Loucy (cell line): ENCODE measurements around the gene FYB2.

ENCODE experiments used
- H2AFZ ChIP-seq: fragments of 200-600 bp; sonication (generic); 2 replicates; pipeline ENCODE4 v1.6.0; 2016; ENCODE audit warnings: antibody characterized with exemption, mild to moderate bottlenecking, low read length, moderate library complexity
- H3F3A ChIP-seq: fragments of 200-600 bp; 2 replicates; pipeline ENCODE4 v1.6.0; 2016; ENCODE audit warnings: antibody characterized with exemption, low read depth, mild to moderate bottlenecking
- H3K27me3 ChIP-seq: fragments of 200-600 bp; sonication (generic); 2 replicates; pipeline ENCODE4 v1.6.1; 2014; ENCODE audit warnings: low read length, mild to moderate bottlenecking; ENCODE audit not compliant: insufficient read depth, poor library complexity, severe bottlenecking
- H3K36me3 ChIP-seq: fragments of 200-600 bp; sonication (generic); 2 replicates; pipeline ENCODE4 v1.6.1; 2016; ENCODE audit warnings: low read length; ENCODE audit not compliant: insufficient read depth
- H3K4me1 ChIP-seq: fragments of 200-600 bp; sonication (generic); 2 replicates; pipeline ENCODE4 v1.5.1; 2014; ENCODE audit warnings: low read length, mild to moderate bottlenecking; ENCODE audit not compliant: insufficient read depth, poor library complexity, severe bottlenecking
- H3K4me2 ChIP-seq: fragments of 200-600 bp; sonication (generic); 2 replicates; pipeline ENCODE4 v1.6.0; 2014; ENCODE audit warnings: antibody characterized with exemption, low read length, low read depth, mild to moderate bottlenecking; ENCODE audit not compliant: poor library complexity, severe bottlenecking
- H3K4me3 ChIP-seq: fragments of 200-600 bp; sonication (generic); 2 replicates; pipeline ENCODE4 v1.5.1; 2014; ENCODE audit warnings: low read length, mild to moderate bottlenecking, mixed read lengths; ENCODE audit not compliant: poor library complexity, severe bottlenecking
- H3K79me2 ChIP-seq: fragments of 200-600 bp; sonication (generic); 2 replicates; pipeline ENCODE4 v1.6.1; 2014; ENCODE audit warnings: low read length; ENCODE audit not compliant: insufficient read depth
- H3K9ac ChIP-seq: fragments of 200-600 bp; sonication (generic); 2 replicates; pipeline ENCODE4 v1.6.0; 2014; ENCODE audit warnings: mild to moderate bottlenecking, low read depth, low read length, moderate library complexity; ENCODE audit not compliant: poor library complexity, severe bottlenecking
- H3K9me2 ChIP-seq: fragments of 200-600 bp; sonication (generic); replicated peaks from 2 replicates; pipeline ENCODE4 v1.6.1; 2016; ENCODE audit warnings: low read depth, low read length, mixed read lengths
- H3K9me3 ChIP-seq: fragments of 200-600 bp; sonication (generic); 2 replicates; pipeline ENCODE4 v1.6.1; 2014; ENCODE audit warnings: mild to moderate bottlenecking, antibody characterized with exemption, low read length, low read depth; ENCODE audit not compliant: insufficient read depth
- H4K20me1 ChIP-seq: fragments of 200-600 bp; sonication (generic); 2 replicates; pipeline ENCODE4 v1.6.0; 2014; ENCODE audit warnings: antibody characterized with exemption, low read length, mild to moderate bottlenecking; ENCODE audit not compliant: insufficient read depth, poor library complexity, severe bottlenecking
- EZH2phosphoT487 ChIP-seq: fragments of 200-600 bp; IDR thresholded peaks from 2 replicates; pipeline ENCODE4 v1.6.1; 2018; ENCODE audit warnings: antibody characterized with exemption, mild to moderate bottlenecking, moderate library complexity, borderline replicate concordance
- TF ChIP-seq, protein P1 (sequence below): fragments of 200-600 bp; sonication (generic); conservative IDR thresholded peaks from 2 replicates; pipeline ENCODE4 v1.5.1; 2014; ENCODE audit warnings: mild to moderate bottlenecking, antibody characterized with exemption, low read length

FYB2 gene

DNA sequence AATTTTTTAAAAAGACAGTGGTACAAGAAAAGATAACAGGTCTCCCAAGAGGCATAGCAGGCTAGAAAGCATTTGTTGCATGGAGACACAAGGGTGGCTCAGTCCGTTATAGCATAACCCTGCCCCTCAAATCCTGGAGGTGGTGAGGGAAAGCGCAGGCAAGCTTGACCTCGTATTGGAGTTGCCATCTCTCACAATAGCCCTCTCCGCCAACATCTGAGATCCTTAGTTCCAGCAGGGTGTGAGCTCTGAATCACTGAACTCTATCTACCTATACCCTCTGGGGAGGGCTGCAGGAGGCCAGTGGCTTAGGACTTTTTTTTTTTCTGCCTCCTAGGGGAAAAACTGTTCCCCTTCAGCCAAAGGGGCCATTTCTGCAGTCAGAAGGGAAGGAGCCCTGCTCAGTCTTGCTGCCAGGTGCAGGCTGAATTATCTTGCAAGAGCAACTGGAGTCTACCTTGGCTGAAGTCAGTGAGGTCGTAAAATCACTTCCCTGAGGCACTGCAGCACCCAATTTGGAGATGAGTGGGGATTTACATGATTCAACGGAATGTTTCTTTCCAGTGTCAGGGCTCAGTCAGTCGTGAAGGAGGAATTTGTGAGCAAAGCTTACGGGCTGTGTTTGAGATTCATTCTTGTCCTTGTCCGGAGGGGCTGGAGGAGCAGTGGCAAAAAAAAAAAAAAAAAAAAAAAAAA lies 18.2 kb upstream of the FYB2 start:
- H3K4me1 ChIP-seq, result no peaks in the 10 kb centered on the region
- no peaks in the 10 kb centered on the region for H3K9me3 ChIP-seq
- no peak overlapping the region for H3K4me2 ChIP-seq
- no peaks in the 10 kb centered on the region for H3F3A ChIP-seq
- H3K79me2 ChIP-seq, result no peaks in the 10 kb centered on the region
- no peaks in the 10 kb centered on the region for H3K36me3 ChIP-seq
- no peaks in the 10 kb centered on the region for H3K9me2 ChIP-seq
- no peak overlapping the region for H3K9ac ChIP-seq
- no peaks in the 10 kb centered on the region for H4K20me1 ChIP-seq
- H3K27me3 ChIP-seq, result no peaks in the 10 kb centered on the region
- no peak overlapping the region for H2AFZ ChIP-seq
- H3K4me3 ChIP-seq, result no peak overlapping the region
- TF ChIP-seq EZH2phosphoT487, result no peak
- TF ChIP-seq, protein P1, sequence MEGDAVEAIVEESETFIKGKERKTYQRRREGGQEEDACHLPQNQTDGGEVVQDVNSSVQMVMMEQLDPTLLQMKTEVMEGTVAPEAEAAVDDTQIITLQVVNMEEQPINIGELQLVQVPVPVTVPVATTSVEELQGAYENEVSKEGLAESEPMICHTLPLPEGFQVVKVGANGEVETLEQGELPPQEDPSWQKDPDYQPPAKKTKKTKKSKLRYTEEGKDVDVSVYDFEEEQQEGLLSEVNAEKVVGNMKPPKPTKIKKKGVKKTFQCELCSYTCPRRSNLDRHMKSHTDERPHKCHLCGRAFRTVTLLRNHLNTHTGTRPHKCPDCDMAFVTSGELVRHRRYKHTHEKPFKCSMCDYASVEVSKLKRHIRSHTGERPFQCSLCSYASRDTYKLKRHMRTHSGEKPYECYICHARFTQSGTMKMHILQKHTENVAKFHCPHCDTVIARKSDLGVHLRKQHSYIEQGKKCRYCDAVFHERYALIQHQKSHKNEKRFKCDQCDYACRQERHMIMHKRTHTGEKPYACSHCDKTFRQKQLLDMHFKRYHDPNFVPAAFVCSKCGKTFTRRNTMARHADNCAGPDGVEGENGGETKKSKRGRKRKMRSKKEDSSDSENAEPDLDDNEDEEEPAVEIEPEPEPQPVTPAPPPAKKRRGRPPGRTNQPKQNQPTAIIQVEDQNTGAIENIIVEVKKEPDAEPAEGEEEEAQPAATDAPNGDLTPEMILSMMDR, result no peak

DNA sequence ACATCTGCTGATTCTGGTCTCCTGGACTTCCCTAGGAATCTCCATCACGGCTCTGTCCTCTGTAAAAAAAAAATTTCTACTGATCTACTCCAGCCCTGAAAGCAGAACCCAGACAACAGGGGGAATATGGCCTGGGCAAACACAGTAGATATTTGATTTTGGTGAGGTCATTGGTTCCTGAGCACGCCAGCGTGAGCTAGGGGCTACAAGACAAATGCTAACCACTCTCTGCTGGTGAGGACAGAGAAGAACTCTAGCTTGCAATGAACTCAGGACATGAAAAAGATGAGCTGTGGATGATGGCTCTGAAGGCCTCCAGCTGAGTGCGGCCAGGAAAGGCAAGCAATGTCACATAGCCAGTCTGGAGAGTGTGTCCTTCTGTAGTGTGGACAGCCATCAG lies 17.2 kb upstream of the FYB2 start:
- H3K27me3 ChIP-seq, result no peaks in the 10 kb centered on the region

GRCh38 chr1:56835657-56836056 lies 16.5 kb upstream of the FYB2 start:
- Histone ChIP-seq H3K79me2 (no peaks in the 10 kb centered on the region), H4K20me1 (no peaks in the 10 kb centered on the region), H3K9ac (no peak overlapping the region), H3K9me3 (no peaks in the 10 kb centered on the region), H3K27me3 (no peaks in the 10 kb centered on the region), H3K9me2 (no peaks in the 10 kb centered on the region), H2AFZ (no peak overlapping the region), H3K4me2 (no peak overlapping the region), H3K36me3 (no peaks in the 10 kb centered on the region), H3F3A (no peaks in the 10 kb centered on the region), H3K4me3 (no peak overlapping the region), H3K4me1 (no peaks in the 10 kb centered on the region)
- TF ChIP-seq, protein P1, result no peak
- no peak for TF ChIP-seq EZH2phosphoT487

More for the DNA sequence above, 17.2 kb upstream of the FYB2 start:
- H3K4me2 ChIP-seq, result no peak overlapping the region
- no peaks in the 10 kb centered on the region for H3K79me2 ChIP-seq
- no peaks in the 10 kb centered on the region for H4K20me1 ChIP-seq
- H3K36me3 ChIP-seq, result no peaks in the 10 kb centered on the region
- no peaks in the 10 kb centered on the region for H3F3A ChIP-seq
- H2AFZ ChIP-seq, result no peak overlapping the region
- no peaks in the 10 kb centered on the region for H3K4me1 ChIP-seq
- H3K9me3 ChIP-seq, result no peaks in the 10 kb centered on the region
- H3K9ac ChIP-seq, result no peak overlapping the region
- no peaks in the 10 kb centered on the region for H3K9me2 ChIP-seq
- TF ChIP-seq EZH2phosphoT487, result no peak
- TF ChIP-seq, protein P1, result no peak
- H3K4me3 ChIP-seq, result no peak overlapping the region
